Activated CD4-positive, alpha-beta T cell treated with anti-CD3 and anti-CD28 coated beads, Interleukin-2, Interleukin-6, amounts not matched to agents 100 ng/mL and 50 ng/mL, durations not matched to agents 16 hours and 8 hours (primary cell): ENCODE data around the gene KIF13A.
"Not testable (repeated sequence)": the region's sequence is repeated elsewhere in the genome, so short reads cannot be mapped to it uniquely, and the experiment has no call there.

Experiments
- DNase-seq: peaks from one replicate; pipeline ENCODE4 v3.0.0-alpha.2; 2020

The KIF13A gene

GRCh38 chr6:17987447-17987696 is at the start of gene KIF13A:
Gene KIF13A (minus strand): TSS chr6:17987635. CDS start chr6:17987463, 172 bp downstream.
- no peak for DNase-seq

- DNase-seq = no peak
Measured at GRCh38 chr6:18036781-18037180, 49.3 kb upstream of the KIF13A start.

GRCh38 chr6:18035330-18035854 is 48.0 kb upstream of the KIF13A start:
- no peak for DNase-seq

GRCh38 chr6:18034798-18035202 is 47.4 kb upstream of the KIF13A start:
- DNase-seq = no peak

DNA sequence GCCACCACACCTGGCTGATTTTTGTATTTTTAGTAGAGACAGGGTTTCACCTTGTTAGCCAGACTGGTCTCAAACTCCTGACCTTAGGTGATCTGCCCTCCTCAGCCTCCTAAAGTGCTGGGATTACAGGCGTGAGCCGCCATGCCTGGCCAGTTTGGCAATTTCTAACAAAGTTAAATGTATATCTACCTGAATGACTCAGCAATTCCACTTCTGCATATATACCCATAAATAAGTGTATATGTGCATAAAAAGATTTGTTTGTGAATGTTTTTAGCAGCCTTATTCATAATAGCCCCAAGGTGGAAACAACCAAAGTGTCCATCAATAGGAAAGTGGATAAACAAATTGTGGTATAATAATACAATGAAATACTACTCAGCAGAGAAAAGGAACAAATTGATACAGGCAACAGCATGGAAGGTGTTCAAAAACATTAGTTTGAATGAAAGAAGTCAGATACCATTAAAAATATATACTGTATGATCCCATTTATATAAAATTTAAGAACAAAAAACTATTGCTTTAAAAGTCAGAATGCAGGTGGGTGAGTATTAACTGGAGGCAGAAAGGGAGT is 44.3 kb upstream of the KIF13A start:
- no peak for DNase-seq

DNA sequence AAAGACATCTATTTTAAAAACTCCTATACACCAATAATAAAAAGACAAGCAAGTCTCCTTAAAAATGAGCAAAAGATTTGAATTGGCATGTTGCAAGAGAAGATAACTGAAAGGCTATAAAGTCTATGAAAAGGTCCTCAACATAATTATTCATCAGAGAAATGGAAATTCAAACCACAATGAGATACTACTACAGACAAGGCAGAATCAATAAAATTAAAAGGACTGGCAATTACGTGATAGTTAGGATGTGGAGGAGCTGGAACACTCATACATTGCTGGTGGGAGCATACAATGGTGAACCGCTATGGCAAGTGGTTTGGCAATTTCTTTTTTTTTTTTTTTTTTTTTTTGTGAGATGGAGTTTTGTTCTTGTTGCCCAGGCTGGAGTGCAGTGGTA is 43.8 kb upstream of the KIF13A start:
- no peak for DNase-seq

GRCh38 chr6:18028332-18028731 is 40.9 kb upstream of the KIF13A start:
- DNase-seq = no peak

- DNase-seq = no peak
Measured at GRCh38 chr6:18025596-18025995, 38.2 kb upstream of the KIF13A start.

DNA sequence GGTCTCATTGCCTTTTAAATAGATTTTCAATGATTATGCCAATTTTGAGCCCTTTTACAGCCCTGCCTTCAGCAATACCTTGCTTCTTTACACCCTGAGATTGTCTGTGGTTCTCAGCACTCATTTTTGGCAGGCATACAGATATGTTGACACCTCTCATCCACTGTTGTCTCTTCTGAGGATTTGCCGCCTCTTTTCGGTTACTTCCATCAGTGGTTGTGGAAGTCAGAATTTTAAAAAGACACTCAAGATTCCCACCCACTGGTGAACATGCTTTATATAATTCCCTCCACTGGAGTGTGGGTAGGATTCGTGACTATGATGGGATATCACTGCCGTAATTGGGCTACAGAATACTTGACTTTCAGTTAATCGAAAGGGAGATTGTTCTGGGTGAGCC is 37.4 kb upstream of the KIF13A start:
- no peak for DNase-seq

- no peak for DNase-seq
Measured at GRCh38 chr6:18023891-18024290, 36.5 kb upstream of the KIF13A start.

DNA sequence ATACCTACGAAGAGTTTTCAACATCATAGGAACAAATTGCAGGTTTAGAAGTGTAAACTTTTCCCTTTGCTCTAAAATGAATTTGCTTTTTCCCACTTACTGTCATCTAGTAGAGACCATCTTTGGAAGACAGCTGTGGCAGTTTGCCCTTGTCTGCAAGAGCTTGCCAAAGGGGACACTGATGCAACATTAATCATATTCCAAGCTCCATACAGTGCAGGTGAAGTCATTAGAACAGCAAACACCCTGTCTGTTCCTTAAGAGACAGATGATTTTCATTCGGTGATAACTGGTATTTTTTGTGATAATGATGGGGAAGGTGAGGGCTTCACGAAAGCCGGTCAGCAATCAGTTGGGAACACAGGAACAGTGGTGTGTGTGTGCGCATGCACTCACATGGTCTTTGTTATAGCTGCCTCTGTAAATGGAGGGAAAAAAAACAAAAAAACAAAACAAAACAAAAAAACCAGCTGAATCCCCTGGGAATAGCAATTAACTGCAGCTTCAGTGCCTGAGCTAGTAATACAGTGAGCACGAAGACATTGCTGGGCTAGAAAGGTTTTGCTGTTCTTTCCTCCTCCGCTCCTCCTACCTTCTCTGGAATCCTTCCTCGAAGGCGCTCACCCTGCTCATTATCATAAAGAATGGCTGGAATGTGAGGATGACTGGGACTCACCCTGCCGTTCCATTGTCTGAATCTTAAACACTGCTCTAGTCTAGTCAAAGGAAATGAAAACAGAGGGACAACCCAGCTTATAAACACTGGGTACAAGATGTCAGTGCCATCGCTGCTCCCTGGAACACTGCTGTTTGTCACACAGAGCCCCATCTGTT is 35.2 kb upstream of the KIF13A start:
- DNase-seq = no peak

GRCh38 chr6:18021166-18021850 is 33.9 kb upstream of the KIF13A start:
- no peak for DNase-seq

- not testable (repeated sequence) for DNase-seq
Measured at GRCh38 chr6:18020545-18020944, 33.1 kb upstream of the KIF13A start.

GRCh38 chr6:18019539-18020534 is 32.4 kb upstream of the KIF13A start:
- DNase-seq = no peak

GRCh38 chr6:18019133-18019532 is 31.7 kb upstream of the KIF13A start:
- DNase-seq = not testable (repeated sequence)

DNA sequence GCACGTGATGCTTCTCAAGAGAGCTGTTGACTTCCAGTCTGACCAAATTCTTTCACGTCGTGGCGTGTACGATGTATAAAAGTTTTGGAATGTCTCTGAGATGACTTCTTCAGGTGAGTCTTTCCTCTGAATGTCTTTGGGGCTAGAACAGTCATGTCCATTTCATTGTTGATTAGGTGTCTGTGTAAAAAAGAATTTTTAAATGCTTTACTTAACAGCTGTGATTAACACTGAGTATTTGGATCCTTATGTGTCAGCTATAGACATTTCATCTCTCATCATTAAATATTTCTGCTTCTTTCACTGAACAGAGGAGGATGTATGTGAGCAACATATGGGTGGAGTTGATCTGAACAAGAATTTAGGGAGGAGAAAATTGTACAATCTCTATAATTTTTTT is 29.3 kb upstream of the KIF13A start:
- DNase-seq = no peak

GRCh38 chr6:18016133-18016532 is 28.7 kb upstream of the KIF13A start:
- DNase-seq = no peak

DNA sequence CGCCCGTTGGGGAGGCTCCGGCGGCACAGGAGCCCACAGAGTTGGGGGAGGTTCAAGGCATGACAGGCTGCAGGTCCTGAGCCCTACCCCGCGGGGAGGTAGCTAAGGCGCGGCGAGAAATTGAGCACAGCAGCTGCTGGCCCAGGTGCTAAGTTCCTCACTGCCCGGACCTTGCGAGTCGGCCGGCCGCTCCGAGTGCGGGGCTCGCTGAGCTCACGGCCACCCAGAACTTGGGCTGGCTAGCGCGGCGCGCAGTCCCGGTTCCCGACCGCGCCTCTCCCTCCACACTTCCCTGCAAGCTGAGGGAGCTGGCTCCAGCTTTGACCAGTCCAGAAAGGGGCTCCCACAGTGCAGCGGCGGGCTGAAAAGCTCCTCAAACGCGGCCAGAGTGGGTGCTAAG is 23.9 kb upstream of the KIF13A start:
- DNase-seq = no peak

- not testable (repeated sequence) for DNase-seq
Measured at GRCh38 chr6:18010540-18010939, 23.1 kb upstream of the KIF13A start.

GRCh38 chr6:18004256-18004985 is 17.0 kb upstream of the KIF13A start:
- no peak for DNase-seq

GRCh38 chr6:17999425-17999824 is 12.0 kb upstream of the KIF13A start:
- DNase-seq = no peak

DNA sequence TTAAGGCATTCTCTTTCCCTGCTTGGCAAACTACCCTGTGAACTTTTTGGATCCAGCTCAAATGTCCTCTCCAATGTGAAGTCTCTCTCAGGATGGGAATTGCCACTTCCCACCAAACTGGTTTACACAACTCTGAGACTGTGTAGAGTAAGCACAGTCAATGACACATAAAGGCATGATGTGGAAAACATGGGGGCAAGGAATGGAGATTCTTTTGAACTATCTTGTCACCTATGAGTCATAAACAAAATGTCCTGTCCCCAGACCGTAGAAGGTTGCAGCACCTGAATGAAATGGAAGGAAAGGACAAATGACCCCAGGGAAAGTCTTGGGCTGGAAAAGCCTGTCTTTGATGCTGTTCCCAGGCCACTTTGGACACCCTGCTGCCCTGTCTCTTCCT is 11.0 kb upstream of the KIF13A start:
- DNase-seq = no peak
